ENCODE results near the gene ST6GAL2.

The ST6GAL2 gene

DNA sequence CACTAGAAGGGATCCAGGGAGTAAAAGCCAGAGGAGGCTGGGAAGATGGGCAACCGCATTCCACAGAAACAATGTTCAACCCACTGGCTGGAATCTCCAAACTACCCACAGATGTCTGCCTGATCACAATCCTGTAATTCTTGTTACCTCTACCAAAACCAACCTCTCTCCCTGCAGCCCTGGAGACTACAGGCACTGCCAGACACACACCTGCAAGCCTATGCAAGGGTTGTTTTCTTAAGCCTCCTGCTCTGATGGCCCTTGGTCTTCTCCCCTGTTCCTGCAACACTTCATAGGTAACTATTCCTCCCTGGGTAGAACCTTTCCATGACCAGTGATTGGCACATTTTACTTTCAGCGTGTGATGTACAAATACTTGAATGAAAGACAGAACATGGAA, 21.9 kb downstream of the ST6GAL2 start:
- DNase-seq (ENCODE audit: low spot score), result no peak

DNA sequence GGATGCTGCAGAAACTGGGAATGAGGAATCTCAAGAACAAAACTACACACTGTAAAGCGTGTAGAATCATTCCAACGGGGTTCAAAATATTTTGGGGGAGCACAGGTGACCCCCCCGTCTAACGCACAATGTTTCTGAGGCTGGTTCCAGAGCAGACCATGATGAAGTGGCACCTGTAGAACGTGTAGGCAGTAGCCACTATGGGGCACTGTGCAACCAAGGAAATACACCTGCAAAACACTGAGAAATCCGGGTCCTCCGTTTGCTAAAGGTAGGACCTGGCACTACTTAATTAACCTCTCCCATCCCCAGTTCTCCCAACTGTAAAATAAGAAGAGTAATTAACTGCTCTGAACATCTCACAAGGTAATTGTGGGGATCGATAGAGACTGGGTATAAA, 22.6 kb downstream of the ST6GAL2 start:
- no peak for DNase-seq (ENCODE audit: low spot score)

DNA sequence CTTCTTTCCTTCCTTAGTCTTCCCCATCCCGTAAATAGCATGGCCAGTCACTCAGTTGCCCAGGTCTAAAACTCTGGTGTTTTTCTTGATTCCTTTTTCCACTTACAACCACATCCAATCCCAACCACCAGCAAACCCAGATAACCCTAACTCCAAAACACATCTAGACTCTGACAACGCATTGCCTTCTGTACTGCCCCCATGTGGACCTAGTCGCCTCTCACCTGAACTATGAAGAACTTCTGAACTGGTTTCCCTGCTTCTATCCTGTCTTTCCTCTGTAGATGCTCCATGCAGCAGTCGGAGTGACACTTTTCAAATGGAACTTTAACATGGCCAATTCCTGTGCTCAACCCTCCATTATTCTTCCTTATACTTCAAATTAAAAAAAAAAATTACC, 26.5 kb downstream of the ST6GAL2 start:
- DNase-seq (ENCODE audit: low spot score), result no peak

DNA sequence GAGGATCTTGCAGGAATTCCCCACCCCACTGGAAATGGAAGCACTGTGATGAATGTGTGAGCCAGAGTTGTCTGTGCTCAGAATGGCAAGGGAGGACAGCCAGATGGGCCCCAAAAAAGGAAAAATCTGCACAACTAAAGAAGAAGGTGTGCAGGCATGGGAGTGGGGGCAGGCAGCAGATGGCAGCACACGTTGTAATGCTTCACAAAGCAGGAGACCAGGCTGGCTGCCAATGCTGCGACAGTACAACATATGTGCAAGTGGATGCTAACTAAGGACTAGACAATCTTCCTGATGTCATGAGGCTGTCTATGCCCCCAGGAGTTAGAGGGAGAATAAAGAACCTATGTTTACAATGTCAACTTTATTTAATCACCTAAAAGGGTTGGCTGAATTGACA, 27.2 kb downstream of the ST6GAL2 start:
- no peak for DNase-seq (ENCODE audit: low spot score)

DNA sequence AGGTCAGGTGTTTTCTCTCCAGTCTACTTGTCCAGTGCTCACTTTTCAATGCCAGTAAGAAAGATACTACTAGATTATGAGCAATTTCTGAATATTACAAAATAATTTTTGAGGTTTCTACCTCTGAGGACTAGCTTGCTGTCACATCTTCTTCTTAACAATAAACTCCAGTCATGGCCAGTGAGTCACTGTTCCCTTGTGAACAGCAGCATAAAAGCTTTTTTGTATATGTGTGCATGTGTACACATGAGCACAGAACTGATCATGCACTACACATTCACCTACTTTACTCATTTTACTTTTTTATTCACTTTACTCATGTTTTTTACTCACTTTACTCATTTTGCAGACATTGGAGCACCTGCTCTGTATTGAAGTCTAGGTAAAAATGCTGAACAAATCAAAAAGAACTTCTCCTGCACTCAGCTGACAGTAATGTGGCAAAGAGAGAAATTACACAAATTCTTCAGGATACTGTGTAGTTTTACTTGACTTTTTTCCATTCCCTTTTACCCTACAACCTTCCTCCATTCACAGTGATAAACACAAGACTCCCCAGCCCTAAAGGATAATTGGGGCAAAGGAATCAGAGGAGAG, 28.0 kb downstream of the ST6GAL2 start:
- DNase-seq (ENCODE audit: low spot score), result no peak

DNA sequence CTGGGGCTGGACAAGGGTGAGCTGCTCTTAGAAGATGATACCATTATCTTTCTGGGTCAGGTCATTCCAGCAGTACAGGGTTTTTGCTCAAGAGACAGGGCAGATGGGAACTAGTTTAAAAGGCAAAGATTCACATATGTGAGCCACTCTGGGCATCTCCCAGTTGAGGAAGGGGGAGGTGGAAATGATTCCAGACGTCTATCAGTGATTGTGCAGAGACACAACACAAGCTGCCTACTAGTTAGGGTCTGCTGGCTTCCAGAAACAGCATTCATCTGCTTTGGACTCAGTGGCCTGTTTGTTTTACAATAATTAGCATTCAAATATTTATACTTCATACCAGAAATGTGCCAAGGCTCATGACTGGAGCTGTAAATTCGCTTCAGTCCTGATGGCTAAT, 32.3 kb downstream of the ST6GAL2 start:
- no peak for DNase-seq (ENCODE audit: low spot score)

DNA sequence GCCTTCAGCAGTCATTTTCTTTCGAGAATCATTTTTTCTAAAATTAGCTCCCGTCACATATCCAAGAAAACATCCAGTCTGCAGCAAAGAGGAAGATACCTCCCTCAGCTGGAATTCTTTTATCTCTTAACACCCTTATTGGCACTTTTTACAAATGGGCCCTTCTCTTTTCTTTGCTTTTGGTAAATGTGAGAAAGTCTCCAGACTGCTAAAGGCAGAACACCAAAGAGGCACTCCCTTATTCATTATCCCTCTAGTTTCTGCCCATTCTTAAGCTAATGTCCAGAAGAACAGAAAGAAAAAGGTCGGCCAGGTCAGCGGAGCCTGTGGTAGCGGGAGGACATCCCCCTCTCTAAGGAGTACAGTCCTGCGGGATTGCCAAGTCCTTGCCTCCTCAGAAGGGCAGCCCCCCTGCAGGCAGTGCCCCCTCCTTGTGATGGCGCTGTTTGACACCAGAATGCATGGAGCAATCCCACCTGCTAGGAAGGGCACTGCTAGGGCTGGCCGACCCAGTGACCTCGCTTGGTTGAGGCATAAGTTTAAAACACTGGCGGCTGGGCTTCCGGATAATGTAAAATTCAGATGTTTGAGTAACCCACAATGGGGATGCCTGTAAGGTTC, 34.0 kb downstream of the ST6GAL2 start:
- DNase-seq (ENCODE audit: low spot score), result no peak

DNA sequence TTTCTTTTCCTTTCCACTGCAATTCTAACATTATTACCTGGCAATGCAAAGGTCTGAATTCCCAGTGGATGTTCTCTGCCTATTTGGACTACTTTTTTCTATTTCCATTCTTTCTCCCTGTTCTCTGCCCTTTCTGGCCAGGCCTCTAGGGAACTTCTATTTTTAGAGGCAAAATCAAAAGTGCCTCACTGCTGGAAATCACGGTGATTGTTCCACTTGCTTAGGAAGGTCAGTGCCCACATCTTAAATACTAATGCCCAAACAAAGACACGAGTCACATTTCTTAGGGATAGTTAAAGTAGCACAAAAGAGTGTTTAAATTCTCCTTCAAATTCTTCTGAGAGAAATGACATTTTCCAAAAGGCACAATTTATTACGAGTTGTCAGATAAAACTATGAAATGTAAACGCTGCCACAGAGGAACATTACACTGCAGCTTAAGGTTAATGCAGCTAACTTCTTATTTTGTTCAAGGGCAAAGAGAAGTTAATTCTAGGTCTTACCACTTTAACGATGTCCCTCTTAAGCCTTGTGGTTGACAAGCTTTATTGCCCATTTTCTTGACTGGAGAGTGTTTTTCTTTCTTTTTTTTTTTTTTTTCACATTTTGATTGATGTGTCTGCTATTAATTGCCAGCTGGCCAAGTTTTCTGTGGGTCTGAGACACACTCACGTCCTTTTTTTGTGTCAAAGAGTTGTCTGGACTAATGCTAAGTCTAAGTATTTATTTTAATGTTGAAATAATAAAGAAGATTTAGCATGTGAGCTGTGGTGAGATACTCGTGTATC, 34.7 kb downstream of the ST6GAL2 start:
- DNase-seq (ENCODE audit: low spot score), result no peak

DNA sequence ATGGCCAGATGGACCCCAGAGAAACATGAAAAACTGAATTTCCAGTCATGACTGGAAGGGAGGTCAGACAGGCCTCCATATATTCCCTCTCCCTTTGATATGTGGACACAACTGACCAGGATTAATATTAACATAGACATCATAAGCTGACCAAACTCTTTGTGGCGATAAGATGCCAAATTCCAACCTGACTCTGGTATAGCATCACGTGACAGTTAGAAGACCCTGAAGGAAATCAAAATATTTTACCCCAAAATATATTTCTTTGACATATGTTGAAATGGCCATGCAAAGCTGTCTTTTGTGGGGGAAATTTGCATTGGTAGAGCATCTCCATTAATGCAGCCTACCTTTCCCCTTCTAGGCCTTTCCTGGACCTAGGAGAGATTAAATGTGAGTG, 36.7 kb downstream of the ST6GAL2 start:
- no peak for DNase-seq (ENCODE audit: low spot score)

DNA sequence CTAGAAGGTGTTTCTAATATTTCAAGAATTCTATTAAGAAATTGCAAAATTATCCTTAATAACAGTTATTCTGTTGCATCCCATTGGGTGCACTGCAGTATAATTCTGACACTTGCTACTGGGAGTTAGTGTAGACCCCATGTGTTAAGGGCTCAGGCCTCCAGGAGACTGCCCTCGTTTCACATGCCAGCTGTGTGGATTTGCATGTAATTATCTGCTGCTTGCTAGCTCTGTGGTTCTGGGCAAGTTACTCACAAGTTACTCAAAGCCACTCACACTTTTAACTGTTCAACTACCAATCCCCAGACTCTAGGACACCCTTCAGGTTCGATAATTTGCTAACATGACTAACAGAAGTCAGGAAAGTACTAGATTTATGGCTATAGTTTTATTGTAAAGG, 38.6 kb downstream of the ST6GAL2 start:
- DNase-seq (ENCODE audit: low spot score), result no peak

DNA sequence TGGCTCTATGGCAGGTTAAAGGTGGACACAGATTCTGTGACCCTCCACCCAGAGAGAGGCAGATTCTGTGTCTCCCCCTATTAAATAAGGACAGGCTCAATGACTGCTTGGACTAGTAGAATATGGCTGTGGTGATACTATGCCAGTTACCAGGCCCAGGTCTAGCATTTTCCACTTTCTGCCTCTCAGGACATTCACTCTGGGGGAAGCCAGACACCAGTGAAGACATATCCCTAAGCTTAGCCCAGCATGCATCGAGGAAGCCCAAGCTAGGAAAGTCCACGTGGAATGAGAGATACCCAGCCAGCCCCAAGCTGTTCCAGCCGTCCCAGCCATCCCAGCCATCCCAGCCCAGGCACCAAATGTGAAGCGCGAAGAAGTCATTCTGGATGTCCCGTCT, 40.3 kb downstream of the ST6GAL2 start:
- DNase-seq (ENCODE audit: low spot score), result no peak

DNA sequence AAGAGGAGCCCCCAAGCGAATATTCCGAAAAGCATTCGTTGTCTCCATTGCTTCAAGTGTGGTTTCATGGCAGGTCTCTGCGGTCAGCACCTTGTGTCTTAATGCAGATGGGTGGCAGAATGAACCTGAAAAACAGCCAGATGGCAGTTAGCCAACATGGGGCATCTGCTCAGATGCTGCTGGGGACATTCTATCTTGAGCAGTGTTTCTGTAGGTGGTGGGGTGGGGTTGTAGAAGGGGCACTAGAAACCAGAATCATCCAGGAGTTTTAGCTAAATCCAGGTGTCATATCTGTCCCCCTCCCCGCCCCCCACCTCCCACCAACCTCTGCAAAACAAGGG, 42.1 kb downstream of the ST6GAL2 start:
- no peak for DNase-seq (ENCODE audit: low spot score)

DNA sequence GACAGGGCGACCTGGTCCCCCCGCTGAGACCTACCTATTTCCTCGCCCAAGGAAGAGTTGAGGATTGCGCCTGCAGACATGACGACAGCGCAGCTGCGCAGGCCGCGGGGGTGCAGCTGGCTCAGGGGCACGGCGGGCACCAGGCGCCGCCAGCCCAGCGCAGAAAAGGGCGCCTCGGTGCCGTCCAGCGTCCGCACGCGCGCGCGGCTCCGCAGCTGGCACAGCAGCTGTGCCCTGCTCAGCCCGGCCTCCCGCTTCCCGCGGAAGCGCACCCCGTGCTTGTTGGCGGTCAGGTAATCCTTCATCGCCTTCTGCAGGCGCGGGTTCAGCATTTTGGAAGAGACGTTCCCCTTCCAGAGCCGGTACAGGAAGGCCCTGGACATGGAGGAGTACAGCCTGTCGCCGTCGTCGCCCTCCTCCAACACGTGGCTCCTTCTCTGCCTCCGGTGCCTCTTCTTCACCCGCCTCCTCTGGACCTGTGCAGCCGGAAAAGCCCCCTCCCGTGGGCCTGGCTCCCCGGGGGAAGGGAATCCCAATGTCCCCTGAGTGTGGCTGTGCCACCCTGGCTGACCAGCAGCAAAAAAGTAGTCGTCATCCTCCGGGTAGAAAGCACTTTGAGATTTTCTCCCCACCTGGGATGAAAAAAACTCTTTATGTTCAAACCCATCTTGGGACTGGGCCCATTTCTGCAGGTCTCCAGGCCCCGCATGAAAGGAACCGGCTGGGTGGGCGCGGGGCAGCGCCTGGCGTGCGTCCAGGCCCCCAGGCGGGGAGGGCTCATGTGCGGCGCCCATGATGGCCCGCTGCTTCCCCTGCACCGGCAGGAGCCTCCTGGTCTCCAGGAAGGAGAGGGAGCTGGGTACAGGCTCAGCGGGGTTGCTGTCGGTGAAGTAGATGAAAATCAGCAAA, 42.7 kb downstream of the ST6GAL2 start:
- no peak for DNase-seq (ENCODE audit: low spot score)

DNA sequence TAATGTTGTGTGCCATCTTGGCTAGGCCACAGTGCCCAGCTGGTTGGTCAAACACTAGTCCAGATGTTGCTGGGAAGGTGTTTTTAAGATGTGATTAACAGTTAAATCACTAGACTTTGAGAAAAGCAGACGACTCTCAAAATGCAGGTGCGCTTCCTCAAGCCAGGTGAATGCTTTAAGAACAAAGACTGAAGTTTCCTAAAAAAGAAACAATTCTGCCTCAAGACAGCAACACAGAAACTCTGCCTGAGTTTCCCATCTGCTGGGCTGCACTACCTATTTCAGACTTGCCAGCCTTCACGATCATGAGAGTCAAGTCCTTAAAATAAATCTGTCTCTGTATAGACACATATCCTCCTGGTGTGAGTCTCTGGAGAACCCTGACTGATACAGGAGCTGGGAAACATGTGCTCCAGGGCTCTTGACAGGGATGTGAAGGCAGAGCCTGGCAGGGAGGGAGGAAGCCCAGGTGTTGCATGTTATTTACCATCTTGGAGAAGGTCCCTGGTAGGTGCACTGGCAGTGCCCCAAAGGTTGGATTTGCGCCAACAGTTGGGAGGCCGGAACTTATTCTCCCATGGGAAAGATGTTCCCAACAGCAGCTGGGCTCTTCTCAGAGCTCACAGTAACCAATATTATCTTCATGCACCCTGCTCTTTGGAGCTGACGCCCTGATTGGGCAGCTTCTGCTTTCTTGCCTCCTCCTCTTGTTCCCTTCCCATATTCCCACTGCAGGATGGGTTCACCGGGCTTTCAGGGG, 43.9 kb downstream of the ST6GAL2 start:
- no peak for DNase-seq (ENCODE audit: low spot score)

DNA sequence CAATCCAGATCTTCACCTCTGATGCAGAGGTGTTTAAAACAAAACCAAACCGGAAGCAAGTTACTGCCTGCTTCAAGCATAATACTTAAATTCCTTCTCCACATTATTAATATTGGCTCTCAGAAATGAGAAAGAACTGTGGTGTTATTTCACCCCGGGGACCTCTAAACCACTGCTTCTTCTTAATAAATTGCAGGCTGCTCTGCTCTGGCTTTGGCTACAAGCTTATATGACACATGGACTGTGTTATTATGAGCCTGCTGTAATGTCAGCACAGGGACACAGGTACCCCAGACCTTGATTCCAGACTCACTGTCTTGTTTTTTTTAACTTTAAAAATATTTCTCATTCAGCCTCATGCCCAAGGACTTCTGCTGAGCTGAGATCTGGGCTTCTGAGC, 45.1 kb downstream of the ST6GAL2 start:
- no peak for DNase-seq (ENCODE audit: low spot score)

DNA sequence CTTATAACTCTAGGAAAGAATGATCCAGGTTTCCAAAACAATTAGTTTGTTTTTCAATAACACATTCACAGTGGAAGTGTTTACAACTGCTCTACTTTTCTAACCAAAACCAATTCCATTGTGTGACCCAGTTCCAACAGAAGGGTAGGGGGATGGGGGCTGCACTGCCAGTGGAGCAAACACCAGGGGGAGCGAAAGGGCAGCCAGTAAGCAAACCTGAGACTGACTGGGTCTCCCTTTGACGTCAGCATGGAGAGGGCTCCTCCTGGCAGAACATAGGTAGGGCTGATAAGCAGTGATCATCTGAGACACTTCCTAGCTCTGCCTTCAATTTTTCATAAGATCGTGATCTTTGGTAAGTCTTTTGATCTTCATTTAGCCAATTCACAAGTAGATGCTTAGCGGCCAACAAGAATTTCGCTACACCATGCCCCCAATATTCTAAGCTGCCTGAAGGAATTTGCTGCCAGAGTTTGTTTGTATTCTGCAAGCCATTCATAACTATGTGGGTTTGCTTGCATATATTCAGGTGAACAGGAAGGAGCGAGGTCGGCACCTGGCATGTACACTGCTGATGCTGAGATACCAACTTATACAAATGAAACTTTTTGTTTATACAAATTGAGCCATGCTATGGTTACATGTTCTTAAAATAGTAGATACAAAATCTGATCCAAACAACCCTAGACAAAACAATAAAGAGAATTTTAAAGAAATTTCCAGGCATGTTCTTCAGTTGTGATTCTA, 45.9 kb downstream of the ST6GAL2 start:
- DNase-seq (ENCODE audit: low spot score), result no peak

DNA sequence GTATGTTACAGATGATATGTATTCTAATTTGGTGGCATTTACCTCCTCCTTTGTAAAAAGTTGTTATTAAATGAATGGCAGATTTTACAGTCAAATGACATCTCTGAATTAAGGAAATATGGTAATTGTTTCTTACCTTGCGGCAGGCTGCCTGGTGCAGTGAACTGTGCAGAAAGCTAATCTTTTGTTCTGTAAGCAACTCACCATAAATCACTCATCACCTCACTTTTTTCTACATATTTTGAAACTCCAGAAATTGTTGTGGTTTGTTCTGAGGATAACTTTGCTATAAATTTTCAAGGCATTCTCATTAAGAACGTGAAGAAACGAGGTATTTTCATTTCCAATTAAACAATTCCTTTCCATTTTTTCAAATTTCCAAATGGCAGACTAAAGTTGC, 52.7 kb downstream of the ST6GAL2 start:
- DNase-seq (ENCODE audit: low spot score), result no peak

DNA sequence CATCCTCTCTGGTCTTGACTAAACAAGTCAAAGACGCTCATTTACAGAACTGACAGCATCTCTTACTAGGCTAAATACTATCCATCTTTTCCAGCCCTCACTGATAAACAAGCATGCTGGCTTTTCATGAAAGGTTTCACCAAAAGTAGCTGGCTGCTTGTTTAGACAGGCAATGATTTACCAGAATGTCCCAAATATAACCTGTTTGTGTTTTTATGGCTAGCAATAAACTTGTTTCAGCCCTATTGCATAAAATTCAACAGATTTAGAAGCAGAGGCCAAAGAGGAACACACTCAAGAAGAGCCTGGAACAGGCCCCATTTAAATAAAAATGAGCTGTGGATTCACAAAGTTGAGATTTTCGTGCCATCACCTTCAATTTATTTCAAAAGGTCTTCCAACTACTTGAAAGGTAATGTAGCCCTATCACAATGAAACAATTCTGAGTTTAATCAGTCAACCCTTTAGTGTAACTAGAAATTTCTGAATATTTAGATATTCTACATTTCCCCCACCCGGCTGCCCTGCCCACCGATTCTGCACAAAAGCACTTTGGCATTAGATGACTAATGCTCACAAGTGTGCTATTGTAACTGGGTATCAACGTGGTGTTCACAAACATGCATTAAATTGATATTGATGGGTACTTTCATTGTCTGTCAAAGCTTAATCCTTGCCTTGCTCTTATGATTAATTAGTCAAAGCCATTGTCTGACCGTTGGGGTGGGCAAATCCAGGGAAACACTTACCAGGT, 54.0 kb downstream of the ST6GAL2 start:
- DNase-seq (ENCODE audit: low spot score), result no peak

DNA sequence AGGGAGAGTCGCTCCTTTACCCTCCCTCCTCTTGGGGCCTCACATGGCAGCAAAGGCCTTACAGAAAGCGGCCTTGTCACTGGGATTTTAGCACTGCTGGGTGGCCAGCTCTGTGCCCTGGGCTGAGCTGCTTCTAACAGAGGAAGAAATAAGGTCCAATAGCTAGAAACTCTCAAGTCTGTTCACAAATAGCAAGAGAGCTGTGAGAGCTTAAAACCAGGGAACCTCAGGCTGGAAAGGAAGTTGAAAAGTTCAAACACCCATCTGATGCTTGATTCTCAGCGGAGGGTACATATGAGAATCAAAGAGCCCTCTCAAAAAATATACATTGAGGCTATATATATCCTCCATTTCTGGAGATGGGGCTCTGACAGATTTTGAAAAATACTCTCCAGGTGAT, 54.7 kb downstream of the ST6GAL2 start:
- no peak for DNase-seq (ENCODE audit: low spot score)

DNA sequence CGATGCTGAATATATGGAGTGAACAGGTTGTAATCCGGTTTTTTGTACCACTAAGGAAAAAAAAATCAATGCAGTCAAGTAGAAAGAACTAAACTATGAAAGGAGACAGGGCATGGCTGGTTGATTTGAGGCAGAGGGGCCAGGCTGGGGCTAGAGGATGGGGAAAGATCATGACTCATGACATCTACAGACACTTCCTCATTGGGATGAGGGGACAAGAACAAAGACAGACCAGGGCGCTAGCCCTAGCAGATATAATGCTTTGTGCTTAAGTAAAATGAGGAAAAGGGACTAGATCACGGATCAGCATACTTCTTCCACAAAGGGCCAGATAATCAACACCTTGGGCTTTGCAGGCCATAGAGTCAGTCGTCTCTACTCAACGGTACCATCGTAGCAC, 55.8 kb downstream of the ST6GAL2 start:
- DNase-seq (ENCODE audit: low spot score), result no peak
